Inflammatory macrophage treated with lipopolysaccharide for 4 hours (primary cell): ENCODE data around the gene ZSCAN23.
"Not testable (repeated sequence)": the region's sequence is repeated elsewhere in the genome, so short reads cannot be mapped to it uniquely, and the experiment has no call there.

Experiments
- DNase-seq: peaks from one replicate; pipeline ENCODE4 v3.0.0-alpha.2; 2020

Gene ZSCAN23

DNA sequence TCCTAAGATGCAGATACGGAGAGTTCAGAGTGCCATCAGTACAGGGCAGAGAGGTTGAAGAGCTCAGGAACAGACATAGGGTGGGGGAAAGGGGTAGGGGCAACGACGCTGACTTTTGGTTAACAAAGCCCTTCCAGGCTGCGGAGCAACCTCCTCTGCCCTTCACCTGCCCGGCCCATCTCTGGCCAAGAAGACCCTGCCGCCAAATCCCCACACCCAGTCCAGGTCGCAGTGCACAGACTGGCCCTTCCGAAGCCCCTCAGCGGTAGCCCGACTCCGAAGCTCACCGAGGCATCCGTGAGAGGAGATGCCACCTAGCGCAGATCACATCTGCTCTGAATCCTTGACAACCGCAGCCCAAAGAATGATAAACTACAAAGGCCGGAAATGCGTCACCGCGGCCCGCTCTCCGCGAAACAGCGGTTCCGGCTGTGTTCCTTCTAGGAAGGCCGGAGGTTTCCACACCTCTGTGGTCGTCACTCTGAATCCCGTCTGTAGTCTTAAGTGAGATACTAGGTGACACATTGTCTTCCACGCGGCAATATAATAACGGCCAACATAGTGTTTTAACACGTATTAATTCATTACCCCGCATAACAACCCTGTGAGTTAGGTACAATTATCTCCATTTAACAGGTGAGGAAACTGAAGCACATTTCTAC, at the start of gene ZSCAN23:
Gene ZSCAN23, minus strand, starts transcription at position 380 of the 662 bp plus-strand sequence. CDS start 7,225 bp downstream, outside the sequence.
- peak; percentile 5 for DNase-seq

DNA sequence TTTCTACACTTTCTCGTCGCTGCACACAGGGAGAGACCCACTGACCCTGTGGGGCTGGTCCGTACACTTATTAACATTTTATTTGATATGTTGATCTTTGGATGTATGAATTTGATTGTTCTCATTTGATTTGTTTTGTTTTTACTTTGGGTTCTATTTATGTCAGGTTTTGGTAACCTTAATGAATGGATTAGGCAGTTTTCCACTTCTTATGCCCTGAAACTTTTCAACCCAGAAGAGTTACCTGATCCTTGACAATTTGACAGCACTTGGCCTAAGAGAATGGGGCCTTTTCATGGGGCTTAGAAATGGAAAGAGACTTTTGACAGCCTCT, 48.7 kb upstream of the ZSCAN23 start:
- DNase-seq = no peak

DNA sequence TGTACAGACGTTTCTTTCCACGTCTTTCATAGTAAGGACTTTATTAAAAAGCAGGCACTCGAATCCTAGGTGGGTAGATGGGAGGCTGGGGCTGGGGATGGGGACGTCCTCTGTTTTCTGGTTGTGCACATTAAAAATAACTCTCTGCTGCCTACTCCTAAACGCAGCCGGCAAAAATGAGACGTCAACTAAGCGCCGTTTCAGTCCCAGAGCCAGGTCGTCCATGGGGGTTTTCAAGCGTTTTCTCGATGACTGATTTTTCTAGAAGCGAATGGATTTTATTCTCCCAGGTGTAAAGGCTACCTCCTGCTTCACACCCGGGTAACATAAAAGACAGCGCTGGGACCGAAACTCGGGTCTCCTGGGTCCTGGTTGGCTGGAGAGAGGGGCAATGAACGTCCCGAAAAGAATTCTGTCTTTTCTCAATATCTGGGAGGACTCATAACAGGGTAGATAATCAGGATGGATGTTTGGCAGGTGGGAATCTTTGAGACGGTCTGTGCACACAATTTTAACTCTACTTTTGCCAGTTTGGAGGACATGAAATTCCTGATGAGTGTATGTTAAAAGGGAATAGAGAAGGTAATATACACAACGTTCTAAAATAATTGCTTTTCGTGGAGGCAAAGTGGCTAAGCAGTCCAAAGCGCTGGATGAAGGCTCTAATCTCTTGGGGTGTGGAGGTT, 47.1 kb upstream of the ZSCAN23 start:
- DNase-seq = no peak

DNA sequence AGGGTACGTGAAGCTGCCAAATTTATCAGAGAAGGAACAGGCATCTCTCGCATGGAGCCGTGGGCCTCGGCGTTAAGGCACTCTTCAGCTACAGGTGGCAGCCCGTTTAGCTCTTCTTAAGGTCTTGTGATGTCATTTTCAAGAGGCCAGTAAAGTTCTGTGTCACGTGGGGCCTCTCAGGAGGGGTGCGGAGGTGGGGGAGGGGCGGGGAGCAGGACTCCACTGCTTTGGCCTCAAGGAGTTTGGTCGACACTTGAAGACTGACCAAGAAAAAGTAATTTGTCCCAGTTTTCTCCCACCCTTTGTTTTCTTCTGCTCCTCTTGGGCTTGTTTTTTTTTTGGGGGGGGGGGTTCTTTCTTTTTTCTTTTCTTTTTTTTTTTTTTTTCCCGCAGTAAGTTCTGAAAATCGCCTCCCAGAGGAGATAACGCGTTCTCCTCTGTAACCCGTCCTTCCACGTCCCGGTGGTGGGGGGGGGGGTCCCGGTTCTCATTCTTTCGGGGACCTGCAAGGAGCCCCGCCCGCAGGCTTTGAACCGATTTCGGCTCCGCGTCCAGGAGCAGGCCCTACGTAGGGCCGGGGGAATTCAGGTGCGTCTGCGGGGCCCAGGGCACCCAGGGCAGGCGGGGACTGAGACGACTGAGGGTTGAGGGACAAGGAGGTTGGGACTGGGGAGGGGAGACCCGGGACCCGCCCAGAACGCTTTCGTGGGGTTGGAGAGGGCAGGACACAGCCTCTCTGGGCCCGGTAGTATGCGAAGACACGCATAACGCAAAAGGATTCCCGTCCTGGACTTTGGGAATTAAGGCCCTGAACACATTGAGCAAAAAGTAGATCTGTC, 46.3 kb upstream of the ZSCAN23 start:
- no peak for DNase-seq

DNA sequence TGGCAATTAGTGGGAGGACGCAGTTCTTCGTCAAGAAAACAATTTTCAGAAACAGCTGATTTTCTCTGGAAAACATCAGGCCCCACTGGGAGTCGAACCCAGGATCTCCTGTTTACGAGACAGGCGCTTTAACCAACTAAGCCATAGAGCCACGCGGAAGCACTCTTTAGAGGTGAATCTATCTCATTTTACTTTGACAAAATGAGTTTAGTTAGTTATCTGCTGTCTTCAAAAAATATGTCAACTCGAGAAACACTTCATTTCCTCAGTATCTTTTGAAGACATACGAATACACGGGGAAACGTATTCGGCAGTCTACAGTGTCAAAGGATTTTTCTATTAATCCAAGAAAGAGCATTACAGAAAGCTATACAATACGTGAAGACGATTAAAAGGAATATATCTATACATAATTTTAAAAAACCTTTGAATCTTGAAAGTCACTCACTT, 45.6 kb upstream of the ZSCAN23 start:
- peak; percentile 17 for DNase-seq

DNA sequence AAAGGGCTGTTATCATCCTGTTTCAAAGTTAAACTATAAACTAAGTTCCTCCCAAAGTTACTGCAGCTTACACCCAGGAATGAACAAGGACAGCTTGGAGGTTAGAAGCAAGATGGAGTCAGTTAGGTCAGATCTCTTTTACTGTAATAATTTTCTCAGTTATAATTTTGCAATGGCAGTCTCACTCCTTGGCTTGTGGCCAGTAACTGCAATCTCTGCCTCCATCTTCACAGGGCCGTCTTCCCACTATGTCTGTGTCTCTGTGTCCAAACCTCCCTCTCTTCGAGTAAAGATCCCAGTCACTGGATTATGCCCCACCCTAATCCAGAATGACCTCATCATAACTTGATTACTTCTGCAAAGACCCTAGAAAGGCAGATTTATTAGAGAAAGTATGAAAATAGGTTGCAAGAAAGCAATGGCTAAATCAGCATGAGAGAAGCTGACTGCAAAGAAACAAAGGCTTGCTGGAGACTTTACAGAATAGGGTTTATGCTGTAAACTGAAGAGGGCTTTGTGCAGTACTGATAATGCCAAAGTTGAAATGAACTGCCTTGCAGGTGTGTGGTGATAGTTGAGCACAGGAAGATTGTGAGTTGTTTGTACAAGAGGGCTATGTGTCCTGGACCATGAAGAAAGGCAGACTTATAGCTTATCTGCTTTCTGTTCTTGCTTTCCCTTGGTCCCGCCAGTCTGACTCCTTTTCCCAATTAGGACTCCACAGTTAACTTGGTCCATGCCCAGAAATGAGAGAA, 43.9 kb upstream of the ZSCAN23 start:
- no peak for DNase-seq

DNA sequence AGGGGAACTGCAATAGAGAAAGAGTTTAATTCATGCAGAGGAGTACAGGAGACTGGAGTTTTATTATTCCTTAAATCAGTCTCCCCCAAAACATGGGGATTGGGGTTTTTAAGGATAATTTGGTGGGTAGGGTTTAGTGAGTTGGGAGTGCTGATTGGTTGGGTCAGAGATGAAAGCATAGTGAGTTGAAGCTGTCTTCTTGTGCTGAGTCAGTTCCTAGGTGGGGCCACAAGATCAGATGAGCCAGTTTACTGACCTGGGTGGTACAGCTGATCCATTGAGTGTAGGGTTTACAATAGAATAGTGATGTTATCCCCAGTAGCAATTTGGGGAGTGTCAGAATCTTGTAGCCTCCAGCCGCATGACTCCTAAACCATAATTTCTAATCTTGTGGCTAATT, 43.2 kb upstream of the ZSCAN23 start:
- no peak for DNase-seq

DNA sequence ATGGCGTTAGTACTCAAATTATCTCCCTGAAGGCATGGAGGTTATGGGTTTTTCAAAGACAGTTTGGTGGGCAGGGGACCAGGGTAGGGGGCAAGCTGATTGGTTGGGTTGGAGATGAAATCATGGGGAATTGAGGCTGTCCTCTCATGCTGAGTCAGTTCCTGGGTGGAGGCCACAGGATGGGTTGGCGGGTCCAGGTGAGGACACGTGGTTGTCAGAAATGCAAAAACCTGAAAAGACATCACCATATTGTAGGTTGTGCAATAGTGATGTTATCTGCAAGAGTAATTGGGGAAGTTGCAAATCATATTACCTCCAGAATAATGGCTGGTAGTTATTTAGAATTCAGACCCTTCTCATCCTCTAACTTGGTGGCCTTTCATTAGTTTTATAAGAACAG, 42.2 kb upstream of the ZSCAN23 start:
- no peak for DNase-seq

DNA sequence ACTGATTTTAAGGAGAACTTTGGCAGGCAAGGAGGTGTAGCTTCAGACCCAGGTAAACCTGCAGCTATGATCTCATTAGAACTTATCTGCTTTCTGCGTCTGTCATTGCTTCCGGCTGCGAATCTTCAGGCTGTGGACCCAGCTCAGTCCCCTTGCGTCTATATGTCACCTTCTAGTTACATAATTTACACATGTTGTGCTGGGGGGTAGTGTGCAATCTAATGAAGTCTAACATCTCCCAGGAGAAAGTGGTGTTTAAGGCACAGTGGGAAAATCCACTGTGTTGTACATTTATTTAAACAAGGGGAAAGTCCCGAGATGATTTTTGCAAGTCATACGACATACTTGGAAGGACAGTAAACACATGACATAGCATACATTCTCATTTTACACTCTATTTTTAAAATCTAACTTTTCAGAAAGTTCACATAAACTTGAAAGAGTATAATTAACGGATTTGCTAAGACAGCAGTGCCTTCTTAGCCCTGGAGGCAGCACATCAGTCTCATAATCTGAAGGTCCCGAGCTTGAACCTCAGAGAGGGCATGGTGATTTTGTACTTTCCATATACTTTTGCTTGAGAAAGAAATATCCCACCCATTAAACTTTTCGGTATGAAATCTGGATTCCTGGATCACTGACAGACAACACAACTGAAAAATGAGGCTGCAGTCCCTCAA, 37.1 kb upstream of the ZSCAN23 start:
- no peak for DNase-seq

DNA sequence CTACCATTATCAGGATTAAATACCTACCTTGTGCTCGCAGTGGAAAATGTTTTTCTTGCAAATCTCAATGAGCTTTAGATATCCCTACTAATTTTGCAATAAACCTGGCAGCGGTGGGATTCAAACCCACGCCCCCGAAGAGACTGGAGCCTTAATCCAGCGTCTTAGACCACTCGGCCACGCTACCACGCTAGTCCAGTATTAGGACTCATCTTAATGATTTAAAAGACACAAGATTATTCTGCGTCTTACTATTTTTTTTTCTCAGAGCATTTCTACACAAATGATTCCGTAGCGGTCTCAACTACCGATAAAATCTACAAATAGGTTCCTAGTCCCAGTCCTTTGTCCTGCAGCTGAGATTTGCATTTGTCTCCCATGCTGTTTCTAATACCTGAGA, 35.2 kb upstream of the ZSCAN23 start:
- no peak for DNase-seq

DNA sequence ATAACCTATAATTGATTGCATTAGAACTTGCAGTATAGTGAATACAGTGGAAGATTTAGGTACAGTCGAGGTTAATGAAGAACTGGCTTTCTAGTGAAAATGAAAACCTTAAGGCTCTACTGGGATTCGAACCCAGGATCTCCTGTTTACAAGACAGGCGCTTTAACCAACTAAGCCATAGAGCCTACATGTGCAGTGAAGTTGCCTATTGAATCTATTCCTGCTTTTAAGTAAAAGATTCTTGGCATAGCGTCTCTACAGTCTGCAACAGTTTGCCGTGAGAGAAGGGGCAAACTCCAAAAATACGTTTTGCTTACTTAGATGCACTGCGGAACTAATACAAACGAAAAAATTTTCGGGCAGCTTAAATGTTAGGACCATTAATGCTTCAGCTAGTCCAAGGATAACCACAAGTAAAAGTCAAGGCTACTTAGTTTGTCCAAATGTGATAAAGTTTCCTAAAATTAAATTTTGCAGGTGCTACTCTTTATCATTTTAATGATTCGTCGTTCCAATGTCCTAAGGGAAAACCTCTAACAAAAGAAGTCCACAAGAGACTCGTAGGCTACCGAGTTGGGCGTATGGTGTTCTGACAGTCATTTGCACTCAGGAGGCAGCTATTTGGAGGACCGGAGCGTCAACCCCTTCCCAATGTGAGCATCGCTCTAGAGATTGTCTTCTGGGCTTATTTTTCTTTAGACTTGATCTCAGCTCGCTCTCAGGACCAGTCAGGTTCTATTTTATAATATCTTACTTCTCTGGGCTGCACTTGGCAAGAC, 31.3 kb upstream of the ZSCAN23 start:
- peak; percentile 20 for DNase-seq

DNA sequence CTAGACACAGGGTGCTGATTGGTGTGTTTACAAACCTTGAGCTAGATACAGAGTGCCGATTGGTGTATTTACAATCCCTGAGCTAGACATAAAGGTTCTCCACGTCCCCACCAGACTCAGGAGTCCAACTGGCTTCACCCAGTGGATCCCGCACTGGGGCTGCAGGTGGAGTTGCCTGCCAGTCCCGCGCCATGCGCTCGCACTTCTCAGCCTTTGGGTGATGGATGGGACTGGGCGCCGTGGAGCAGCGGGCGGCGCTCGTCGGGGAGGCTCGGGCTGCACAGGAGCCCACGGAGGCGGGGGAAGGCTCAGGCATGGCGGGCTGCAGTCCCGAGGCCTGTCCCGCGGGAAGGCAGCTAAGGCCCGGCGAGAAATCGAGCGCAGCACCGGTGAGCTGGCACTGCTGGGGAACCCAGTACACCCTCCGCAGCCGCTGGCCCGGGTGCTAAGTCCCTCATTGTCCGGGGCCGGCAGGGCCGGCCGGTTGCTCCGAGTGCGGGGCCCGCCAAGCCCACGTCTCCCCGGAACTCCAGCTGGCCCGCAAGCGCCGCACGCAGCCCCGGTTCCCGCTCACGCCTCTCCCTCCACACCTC, 26.0 kb upstream of the ZSCAN23 start:
- DNase-seq = not testable (repeated sequence)

DNA sequence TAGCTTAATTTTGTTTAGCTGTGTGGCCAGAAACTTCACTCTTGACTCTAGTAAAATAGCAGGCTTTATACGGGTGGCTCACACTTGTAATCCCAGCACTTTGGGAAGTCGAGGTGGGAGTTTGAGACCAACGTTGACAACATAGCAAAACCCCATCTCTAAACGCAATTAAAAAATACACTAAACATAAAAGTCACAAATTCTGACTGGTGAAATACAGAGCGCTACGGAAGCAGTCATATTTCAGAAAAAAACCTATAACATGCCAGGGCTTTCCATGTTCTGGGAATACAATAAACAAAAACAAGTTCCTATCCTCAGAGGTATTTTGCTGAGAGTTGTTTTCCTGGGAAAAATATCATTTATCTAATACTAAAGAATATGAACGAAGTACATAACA, 24.8 kb upstream of the ZSCAN23 start:
- no peak for DNase-seq

DNA sequence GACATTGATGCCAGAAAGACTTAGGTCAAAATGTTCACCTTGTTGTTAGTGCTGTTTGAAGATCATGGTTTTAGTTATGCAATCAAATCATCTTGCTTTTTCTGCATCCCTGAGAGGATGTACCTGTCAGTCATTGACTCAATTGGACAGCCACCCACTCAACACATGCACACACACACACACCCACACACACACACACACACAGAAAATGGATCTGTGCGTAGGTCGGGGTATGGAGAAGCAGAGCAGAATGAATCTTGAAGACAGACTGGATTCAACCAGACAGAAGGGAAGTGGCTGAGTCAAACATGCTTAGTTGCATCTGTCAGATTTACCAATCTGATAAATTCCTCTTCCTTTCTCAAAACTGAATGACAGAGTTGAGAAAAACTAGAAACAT, 19.1 kb upstream of the ZSCAN23 start:
- no peak for DNase-seq

DNA sequence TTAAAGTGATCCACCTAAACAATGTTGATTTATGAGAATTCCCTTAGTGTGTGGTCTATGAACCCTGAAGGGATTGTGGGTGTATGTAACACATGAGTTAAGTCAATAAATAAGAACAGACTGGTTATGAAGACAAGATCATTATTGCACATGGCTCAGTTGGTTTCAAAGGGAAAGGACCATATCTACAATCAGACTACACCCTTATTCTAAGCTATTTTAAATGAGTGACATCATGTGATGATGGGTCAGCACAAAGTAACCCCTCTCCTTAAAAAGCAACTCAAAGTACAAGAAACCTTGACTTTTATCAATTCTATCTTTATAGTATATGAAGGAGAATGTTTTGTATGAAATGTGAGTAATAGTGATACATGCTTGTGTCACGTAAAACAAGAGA, 15.3 kb upstream of the ZSCAN23 start:
- DNase-seq = no peak

DNA sequence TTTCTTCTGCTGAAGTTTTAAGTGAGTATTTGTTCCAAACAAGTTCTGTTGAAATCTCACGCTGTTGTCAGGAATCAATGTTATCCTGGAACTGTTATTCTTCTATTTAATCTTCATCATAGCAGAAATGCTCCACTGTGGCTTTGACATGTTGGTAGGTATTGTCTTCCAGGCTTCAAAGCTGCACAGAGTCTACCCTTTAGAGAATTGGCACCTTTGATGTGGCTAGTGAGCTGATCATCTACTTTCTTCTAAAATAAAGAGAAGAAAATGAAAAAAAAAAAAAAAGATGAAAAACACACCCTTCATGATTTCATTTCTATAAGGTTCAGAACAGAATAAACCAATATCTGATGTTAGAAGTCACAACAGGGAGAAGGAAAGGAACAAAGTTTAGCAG, 5.8 kb upstream of the ZSCAN23 start:
- DNase-seq = no peak

DNA sequence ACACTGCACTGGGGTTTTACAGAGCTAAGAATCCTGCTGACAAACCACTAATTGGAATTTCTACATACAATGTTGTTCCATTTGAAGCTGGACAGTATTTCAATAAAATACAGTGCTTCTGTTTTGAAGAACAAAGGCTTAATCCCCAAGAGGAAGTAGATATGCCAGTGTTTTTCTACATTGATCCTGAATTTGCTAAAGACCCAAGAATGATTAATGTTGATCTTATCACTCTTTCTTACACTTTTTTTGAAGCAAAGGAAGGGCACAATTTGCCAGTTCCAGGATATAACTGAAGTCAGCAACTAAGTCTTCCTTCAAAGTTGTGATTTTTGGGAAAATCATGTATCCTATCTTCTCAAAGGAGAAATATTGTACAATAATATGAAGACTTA, 4.2 kb upstream of the ZSCAN23 start:
- DNase-seq = not testable (repeated sequence)

DNA sequence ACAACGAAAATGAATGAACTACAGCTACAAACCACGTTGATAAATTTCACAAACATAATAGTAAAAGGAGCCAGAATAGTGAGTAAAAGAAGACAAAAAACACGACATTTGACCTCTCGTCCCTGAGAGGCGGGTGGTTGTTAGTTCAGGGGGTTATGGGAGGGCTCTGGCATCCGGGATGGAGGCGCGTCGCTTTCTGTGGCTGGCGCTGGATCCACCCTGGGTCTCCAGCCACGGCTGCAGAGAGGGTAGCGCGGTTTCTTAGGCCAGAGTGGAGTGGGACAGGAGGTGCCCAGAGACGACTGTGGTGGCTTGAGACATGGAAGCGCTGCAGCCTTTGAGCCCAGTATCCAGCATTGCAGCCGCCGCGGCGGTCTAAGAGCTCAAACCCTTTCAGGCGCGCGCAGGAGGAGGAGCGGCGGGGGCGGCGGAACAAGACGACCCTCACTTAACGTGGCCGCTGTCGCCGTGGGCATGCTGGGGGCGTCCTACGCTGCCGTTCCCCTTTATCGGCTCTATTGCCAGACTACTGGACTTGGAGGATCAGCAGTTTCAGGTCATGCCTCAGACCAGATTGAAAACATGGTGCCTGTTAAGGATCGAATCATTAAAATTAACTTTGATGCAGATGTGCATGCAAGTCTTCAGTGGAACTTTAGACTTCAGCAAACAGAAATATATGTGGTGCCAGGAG, 3.7 kb upstream of the ZSCAN23 start:
- no peak for DNase-seq

DNA sequence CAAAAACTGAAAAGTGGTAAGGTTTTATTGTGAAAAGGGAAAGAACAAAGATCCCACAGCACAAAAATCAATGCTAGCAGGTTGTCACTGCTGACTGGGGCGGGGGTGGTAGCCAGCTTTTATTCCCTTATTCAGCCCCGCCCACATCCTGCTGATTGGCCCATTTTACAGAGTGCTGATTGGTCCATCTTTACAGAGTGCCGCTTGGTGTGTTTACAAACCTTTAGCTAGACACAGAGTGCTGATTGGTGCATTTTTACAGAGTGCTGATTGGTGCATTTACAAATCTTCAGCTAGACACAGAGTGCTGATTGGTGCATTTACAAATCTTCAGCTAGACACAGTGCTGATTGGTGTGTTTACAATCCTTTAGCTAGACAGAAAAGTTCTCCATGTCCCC, 1.5 kb upstream of the ZSCAN23 start:
- not testable (repeated sequence) for DNase-seq

DNA sequence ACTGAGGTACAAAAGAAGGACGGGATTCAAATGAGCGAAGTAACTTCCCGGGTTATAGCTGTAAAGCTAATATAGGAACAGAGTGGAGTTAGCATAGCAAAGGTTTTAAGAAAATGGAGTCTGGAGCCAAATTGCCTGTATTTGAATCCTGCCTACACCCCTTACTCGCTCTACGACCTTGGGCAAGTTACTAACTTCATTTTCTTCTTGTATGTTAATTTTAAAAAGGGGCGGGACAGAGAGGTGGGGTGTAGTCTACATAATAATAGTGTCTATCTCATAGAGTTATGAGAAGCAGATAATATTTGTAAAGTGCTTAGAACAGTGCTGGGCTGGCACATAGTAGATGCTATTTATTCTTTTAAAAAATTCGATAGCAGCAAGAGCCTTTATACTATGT, 705 bp downstream of the ZSCAN23 start:
- DNase-seq = no peak

DNA sequence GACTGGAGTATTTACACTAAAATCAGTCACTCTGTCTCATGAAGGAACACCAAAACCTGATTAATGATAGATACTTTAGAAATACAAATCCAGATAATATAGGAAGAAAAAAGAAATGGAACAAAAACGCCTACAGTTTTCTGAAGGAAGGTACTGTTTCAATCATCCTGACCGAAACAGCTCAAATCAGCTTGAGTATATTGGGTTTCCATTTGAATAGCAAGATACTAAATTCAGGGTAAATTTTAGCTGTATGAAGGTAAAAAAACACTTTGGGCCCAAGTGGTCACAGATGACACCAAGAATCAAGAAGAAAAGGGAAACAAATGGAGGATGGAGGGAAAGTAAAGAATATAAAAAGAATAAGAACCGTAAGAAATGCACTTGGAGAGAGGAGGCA, 6.9 kb downstream of the ZSCAN23 start:
- DNase-seq = no peak
